Ascending aorta (tissue), 2 donors: ENCODE results near the gene THSD8. TPM values are rescaled to one million over a fixed set of nuclear protein-coding genes. Genes with fewer than 3 reads are reported as not detected.

Experiments
- DNase-seq, 2 donors: peaks; one replicate each; pipeline ENCODE4 v3.0.0-alpha.2; 2019; ENCODE audit warnings: low spot score in 2 of 2
- H3K27ac ChIP-seq, 2 donors: fragments of 200-600 bp; sonication (generic); one replicate each; pipeline ENCODE4 v1.5.1; 2016 to 2017; ENCODE audit warnings: mild to moderate bottlenecking in 1 of 2
- H3K27me3 ChIP-seq: fragments of 200-600 bp; sonication (generic); one replicate; pipeline ENCODE4 v1.5.1; 2017
- H3K36me3 ChIP-seq, 2 donors: fragments of 200-600 bp; sonication (generic); one replicate each; pipeline ENCODE4 v1.5.1; 2016
- H3K4me1 ChIP-seq, 2 donors: fragments of 200-600 bp; sonication (generic); one replicate each; pipeline ENCODE4 v1.5.1; 2016 to 2017; ENCODE audit warnings: mild to moderate bottlenecking in 1 of 2
- H3K4me3 ChIP-seq, 2 donors: fragments of 200-600 bp; sonication (generic); one replicate each; pipeline ENCODE4 v1.5.1; 2016 to 2017; ENCODE audit warnings: mild to moderate bottlenecking in 1 of 2
- H3K9me3 ChIP-seq, 2 donors: fragments of 200-600 bp; sonication (generic); one replicate each; pipeline ENCODE4 v1.5.1; 2016
- intact Hi-C: fragments of 100-400 bp; cut with DNase I; formaldehyde crosslinking; loops from one replicate; pipeline ENCODE4 v1.15.1; 2023
- total RNA-seq: library from RNA; depleted of rRNA; stranded (reverse); fragments of >200 nt; gene quantifications from one replicate; pipeline ENCODE4 v1.1.0, GENCODE V29; 2016
- TF ChIP-seq, protein P1 (sequence below), 3 experiments: fragments of 200-600 bp in 2 of 3; fragments of 450-650 bp in 1 of 3; sonication (generic) in 2 of 3; IDR thresholded peaks; one replicate each; pipeline ENCODE4 v1.5.1; 2016 to 2019; ENCODE audit warnings: antibody characterized with exemption in 3 of 3, mild to moderate bottlenecking in 1 of 3, moderate library complexity in 1 of 3

Gene THSD8
- total RNA-seq, 1 donor from 2014 or later, result not detected

- H3K4me3 ChIP-seq, result no peak overlapping the region
- H3K9me3 ChIP-seq, result no peaks in the 10 kb centered on the region
- no peak for DNase-seq
- H3K4me1 ChIP-seq, result peaks cover 49 to 64% of the 10 kb centered on the region in 2 donors
- H3K27me3 ChIP-seq, result no peaks in the 10 kb centered on the region
- intact Hi-C loops, result loop anchor here (10.0 kb wide), 1 partner anchor 1253 kb away; the partner anchor contains the start of gene CNN1
- peaks cover 3 to 5% of the 10 kb centered on the region in 2 donors for H3K36me3 ChIP-seq
- TF ChIP-seq, protein P1, sequence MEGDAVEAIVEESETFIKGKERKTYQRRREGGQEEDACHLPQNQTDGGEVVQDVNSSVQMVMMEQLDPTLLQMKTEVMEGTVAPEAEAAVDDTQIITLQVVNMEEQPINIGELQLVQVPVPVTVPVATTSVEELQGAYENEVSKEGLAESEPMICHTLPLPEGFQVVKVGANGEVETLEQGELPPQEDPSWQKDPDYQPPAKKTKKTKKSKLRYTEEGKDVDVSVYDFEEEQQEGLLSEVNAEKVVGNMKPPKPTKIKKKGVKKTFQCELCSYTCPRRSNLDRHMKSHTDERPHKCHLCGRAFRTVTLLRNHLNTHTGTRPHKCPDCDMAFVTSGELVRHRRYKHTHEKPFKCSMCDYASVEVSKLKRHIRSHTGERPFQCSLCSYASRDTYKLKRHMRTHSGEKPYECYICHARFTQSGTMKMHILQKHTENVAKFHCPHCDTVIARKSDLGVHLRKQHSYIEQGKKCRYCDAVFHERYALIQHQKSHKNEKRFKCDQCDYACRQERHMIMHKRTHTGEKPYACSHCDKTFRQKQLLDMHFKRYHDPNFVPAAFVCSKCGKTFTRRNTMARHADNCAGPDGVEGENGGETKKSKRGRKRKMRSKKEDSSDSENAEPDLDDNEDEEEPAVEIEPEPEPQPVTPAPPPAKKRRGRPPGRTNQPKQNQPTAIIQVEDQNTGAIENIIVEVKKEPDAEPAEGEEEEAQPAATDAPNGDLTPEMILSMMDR (IDR thresholded peaks at IDR 0.05), result no peak
- peak overlapping the region; percentile 95 to 96 for H3K27ac ChIP-seq
These were observed 14.4 kb upstream of the THSD8 start for GRCh38 chr19:12787458-12787857.

DNA sequence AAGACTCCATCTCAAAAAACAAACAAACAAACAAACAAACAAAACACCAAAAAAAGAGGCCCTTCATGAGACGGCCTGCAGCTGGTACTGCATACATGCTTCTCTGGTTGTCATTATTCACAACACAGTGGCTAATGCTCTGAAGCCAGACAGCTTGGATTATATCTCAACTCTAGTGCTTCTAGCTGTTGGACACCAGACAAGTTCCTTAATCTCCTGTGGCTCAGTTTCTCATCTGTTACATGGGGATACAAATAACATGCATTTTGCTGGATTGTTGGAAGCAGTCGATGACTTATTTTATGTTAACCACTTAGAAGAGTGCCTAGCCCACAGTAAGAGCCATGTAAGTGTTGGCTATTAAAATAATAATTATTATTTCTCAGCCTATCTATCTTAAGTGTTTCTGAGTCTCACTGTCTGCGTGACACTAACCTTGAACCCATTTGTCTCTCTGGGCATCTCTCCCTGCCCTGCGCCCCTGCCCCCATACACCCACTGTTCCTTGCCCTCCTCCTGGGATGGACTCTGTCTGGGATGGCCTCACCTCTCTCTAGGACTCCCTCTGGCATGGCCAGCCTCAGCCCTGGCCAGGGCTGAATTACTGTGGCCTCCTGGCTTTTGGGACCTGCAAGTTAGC is 13.7 kb upstream of the THSD8 start:
- no peak for DNase-seq
- peaks cover 44 to 58% of the 10 kb centered on the region in 2 donors for H3K4me1 ChIP-seq
- TF ChIP-seq, protein P1 (IDR thresholded peaks at IDR 0.05), result no peak
- no peaks in the 10 kb centered on the region for H3K9me3 ChIP-seq
- peak overlapping the region; percentile 83 to 90 for H3K4me3 ChIP-seq
- no peaks in the 10 kb centered on the region for H3K27me3 ChIP-seq
- intact Hi-C loops, result loop anchor here (10.0 kb wide), 1 partner anchor 1253 kb away; the partner anchor contains the start of gene CNN1
- H3K36me3 ChIP-seq, result peaks cover 5 to 6% of the 10 kb centered on the region in 2 donors
- peak overlapping the region; percentile 95 to 96 for H3K27ac ChIP-seq

DNA sequence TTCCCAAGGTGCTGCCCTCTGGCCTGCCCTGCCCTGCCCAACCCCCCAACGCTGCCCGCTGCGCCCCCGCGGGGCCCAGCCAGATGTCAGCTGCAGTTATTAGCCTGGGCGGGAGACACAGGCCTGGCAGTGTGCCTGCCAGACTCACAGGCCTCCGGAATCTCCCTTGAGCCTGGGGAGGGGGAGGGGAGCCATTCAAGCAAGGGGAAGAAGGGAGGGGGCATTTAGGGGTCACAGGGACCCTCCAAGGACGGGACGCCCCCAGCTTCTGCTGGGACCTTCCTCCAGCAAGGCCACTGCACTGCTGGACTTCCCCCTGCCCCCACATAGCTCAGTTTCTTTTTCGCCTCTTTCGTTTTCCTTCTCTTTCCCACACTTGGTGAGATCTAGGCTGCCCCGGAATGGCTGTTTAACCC is 13.2 kb upstream of the THSD8 start:
- peak; percentile 57 to 90 for DNase-seq
- no peaks in the 10 kb centered on the region for H3K27me3 ChIP-seq
- peaks cover 5 to 6% of the 10 kb centered on the region in 2 donors for H3K36me3 ChIP-seq
- TF ChIP-seq, protein P1 (IDR thresholded peaks at IDR 0.05), result no peak
- intact Hi-C loops, result loop anchor here (10.0 kb wide), 1 partner anchor 1254 kb away; the partner anchor contains the start of gene CNN1
- H3K4me3 ChIP-seq, result peak overlapping the region; percentile 83 to 90
- peaks cover 40 to 53% of the 10 kb centered on the region in 2 donors for H3K4me1 ChIP-seq
- H3K9me3 ChIP-seq, result no peaks in the 10 kb centered on the region
- H3K27ac ChIP-seq, result peak overlapping the region; percentile 95 to 96

GRCh38 chr19:12789098-12789903 is 12.6 kb upstream of the THSD8 start:
- no peaks in the 10 kb centered on the region for H3K27me3 ChIP-seq
- intact Hi-C loops, result loop anchor here (10.0 kb wide), 1 partner anchor 1254 kb away; the partner anchor contains the start of gene CNN1
- peaks cover 35 to 47% of the 10 kb centered on the region in 2 donors for H3K4me1 ChIP-seq
- no peaks in the 10 kb centered on the region for H3K9me3 ChIP-seq
- H3K27ac ChIP-seq, result peak overlapping the region; percentile 95 to 96
- H3K4me3 ChIP-seq, result peak overlapping the region; percentile 83 to 90
- TF ChIP-seq, protein P1 (IDR thresholded peaks at IDR 0.05), result no peak
- DNase-seq, result no peak
- H3K36me3 ChIP-seq, result peaks cover 5 to 6% of the 10 kb centered on the region in 2 donors

DNA sequence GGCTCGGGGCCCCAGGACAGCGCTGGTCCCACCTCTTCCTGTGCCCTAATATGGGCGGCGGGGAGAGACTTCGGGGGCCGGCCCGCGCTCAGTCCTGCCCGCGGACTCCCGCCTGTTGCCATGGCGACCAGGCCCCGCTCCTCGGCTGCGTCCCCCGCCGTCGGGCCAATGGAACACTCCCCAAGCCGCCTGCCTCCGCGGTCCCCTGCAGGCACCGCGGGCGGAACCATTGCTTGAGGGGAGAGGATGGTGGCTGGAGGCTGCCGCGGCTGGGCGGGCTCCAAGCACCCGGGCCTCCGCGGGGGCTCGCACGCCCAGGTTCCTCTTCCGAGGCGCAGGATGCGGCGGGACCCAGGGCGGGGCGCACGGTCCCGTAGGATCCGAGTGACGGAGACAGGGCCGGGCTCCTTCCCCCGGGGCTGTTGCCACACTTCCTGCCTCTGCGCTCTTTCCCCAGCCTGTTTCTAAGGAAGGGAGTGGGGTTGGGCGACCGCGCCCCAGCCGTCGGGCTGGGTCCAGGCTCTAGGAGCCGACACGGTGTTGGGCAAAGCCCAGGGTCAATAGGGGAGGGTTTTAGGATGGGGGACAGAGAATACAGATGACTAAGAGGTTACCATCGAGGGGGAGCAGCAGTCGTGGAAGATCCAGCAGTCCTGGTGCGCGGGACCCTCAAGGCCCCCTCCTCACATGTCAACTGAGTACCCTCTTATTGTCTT is 11.8 kb upstream of the THSD8 start:
- intact Hi-C loops, result loop anchor here (2.0 to 10.0 kb wide), 5 partner anchors 157 to 1255 kb away; partner anchors contain the start of genes CNN1, RAD23A and RFX1
- Histone ChIP-seq H3K36me3 (peaks cover 5 to 6% of the 10 kb centered on the region in 2 donors), H3K4me3 (peak overlapping the region; percentile 83 to 90), H3K9me3 (no peaks in the 10 kb centered on the region), H3K27ac (peak overlapping the region; percentile 95 to 96), H3K4me1 (peaks cover 31 to 41% of the 10 kb centered on the region in 2 donors), H3K27me3 (no peaks in the 10 kb centered on the region)
- DNase-seq, result peak; percentile 92 to 98
- TF ChIP-seq, protein P1 (IDR thresholded peaks at IDR 0.05), result no peak
